HuH-7.5 (cell line): ENCODE results near the gene PBRM1.
"Not testable (repeated sequence)": the region's sequence is repeated elsewhere in the genome, so short reads cannot be mapped to it uniquely, and the experiment has no call there.

Source experiments
- DNase-seq: peaks from one replicate; pipeline ENCODE4 v3.0.0; 2011; ENCODE audit warnings: low spot score

PBRM1 gene

DNA sequence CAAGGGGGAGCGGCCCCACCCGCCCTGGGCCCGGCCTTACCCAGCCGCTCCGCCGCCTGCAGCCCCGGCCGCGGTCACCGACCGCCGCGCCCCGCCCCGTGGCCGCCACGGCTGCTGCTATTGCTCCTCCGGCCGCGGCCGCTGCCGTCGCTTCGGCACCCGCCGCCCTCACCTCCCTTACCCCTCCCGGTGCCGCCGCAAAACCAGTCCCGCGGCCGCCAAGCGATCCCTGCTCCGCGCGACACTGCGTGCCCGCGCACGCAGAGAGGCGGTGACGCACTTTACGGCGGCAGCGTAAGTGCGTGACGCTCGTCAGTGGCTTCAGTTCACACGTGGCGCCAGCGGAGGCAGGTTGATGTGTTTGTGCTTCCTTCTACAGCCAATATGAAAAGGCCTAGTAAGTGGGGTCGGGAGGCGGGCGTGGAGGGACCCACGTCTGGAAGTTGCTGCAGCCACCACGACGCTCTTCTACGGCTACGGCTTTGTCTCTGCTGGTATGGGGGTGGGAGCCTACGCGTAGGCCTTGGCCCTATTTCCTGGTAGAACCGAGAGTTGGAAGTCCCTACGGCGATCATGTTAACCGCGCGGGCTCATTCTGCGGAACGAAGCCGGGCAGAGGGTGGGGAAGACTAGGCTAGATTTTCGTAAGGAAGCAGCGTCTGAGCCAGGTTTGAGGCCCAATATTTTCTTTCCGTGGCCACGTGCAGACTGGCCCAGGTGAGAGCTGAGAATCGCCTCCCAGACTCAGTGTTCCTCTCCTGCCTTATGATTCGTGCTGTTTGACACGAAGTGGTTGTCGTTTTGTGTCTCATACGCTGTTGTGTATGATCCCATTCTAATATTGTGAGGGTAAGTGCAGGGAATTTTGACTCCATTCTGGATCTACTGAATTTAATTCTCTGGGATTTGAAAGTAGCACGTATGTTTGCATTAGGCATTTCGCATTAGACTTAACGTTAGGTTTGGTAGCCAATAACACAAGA lies at the start of gene PBRM1, which contains the start of gene GNL3:
PBRM1 (minus strand) TSS at position 205 of the 983 bp plus-strand sequence.
GNL3 (plus strand) TSS at position 324 of the 983 bp plus-strand sequence; CDS start at position 385, 61 bp downstream.
- peak; percentile 68 for DNase-seq

DNA sequence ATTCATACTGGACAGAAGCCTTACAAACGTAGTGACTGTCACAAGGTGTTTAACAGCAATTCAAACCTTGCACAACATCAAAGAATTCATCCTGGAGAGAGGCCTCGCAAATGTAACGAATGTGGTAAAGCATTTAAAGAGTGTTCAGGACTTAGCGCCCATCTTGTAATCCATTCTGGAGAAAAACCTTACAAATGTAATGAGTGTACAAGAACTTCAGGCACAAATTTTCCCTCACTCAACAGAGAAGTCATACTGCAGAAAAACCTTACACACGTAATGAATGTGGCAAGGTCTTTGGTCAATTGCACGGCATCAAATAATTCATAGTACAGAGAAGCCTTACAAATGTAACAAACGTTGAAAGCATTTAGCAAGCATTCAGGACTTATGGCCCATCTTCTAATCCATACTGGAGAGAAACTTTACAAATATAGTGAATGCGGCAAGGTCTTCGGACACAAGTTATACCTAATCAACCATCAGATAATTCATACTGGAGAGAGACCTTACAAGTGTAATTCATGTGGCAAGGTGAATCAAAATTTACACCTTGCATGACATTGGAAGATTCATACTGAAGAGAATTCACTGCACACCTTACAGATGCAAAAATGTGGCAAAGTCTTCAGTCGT lies 47.7 kb upstream of the PBRM1 start:
- no peak for DNase-seq

DNA sequence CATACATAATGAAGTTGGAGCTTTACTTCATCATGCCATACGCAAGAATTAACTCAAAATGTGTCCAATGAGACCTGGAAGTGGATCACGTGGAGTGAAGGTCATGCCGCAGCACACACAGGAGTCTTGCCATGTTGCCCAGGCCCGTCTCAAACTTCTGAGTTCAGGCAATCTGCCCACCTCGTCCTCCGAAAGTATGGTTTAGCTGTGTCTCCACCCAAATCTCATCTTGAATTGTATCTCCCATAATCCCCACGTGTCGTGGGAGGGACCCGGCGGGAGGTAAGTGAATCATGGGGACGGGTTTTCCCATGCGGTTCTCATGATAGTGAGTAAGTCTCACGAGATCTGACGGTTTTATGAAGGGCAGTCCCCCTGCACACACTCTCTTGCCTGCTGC lies 45.9 kb upstream of the PBRM1 start:
- DNase-seq, result no peak

DNA sequence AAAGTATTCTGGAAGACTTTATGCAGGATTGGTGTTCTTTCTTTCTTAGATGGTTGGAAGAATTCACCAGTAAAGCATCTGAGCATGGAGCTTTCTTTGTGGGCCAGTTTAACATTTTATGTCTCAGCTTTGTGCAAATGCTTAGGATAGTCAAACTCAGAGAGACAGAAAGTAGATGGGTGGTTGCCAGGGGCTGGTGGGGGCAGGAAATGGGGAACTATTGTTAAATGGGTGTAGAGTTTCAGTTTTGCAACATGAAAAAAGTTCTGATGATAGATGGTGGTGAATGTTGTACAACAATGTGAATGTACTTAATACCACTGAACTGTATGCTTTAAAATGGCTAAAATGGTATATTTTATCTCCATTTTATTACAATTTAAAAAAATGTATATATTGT lies 45.0 kb upstream of the PBRM1 start:
- DNase-seq, result no peak

DNA sequence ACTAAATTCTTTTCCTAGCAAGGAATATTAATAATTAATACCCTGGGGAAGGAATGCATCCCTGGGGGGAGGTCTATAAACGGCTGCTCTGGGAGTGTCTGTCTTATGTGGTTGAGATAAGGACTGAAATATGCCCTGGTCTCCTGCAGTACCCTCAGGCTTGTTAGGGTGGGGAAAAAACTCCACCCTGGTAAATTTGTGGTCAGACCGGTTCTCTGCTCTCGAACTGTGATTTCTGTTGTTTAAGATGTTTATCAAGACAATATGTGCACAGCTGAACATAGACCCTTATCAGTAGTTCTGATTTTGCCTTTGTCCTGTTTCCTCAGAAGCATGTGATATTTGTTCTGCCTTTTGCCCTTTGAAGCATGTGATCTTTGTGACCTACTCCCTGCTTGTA lies 43.0 kb upstream of the PBRM1 start:
- not testable (repeated sequence) for DNase-seq

DNA sequence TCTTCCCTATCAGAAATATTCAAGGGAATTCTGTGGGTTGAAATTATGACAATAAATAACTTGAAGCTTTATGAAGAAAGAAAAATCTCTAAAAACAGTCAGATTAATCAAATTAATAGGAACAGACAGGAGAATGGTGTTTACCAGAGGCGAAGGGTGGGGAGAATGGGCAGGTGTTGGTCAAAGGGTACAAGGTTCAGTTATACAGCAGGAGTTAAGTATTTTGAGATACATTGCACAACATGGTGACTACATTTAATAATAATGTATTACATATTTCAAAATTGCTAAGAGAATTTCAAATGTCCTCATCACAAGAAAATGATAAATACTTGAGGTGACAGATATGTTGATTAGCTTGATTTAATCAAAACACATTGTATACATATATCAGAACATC lies 38.8 kb upstream of the PBRM1 start:
- DNase-seq, result no peak

DNA sequence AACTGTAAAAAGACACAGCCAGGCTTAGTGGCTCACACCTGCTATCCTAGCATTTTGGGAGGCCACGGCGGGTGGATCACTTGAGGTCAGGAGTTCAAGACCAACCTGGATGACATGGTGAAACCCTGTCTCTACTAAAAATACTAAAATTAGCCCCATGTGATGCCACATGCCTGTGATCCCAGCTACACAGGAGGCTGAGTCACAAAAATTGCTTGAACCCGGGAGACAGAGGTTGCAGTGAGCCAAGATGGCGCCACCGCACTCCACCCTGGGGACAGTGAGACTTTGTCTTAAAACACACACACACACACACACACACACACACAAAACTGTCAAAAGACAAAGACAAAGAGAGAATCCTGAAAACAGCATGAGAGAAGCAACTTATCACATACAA lies 38.2 kb upstream of the PBRM1 start:
- no peak for DNase-seq

DNA sequence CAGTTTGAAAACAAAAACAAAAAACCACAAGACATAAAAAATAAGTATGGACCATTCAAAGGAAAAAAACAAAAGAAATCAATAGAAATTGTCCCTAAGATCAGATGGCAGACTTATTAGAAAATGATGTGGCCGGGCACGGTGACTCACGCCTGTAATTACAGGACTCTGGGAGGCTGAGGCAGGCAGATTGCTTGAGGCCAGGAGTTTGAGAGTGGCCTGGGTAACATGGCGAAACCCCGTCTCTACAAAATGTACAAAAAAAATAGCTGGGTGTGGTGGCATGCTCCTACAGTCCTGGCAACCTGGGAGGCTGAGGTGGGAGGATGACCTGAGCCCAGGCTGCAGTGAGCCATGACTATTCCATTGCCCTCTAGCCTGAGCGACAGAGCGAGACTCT lies 36.8 kb upstream of the PBRM1 start:
- no peak for DNase-seq

DNA sequence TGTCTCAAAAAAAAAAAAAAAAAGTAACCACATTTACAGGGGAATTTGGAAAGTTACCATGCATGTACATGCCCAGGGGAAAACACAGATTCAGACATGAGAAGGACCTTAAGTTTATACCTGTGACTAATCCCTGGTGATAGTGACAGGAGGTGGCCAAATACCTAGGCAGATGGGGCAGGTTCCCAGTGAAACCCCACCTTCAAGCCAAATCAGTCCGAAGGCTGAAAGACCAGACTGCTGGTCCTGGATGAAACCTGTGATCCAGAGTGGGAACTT lies 36.0 kb upstream of the PBRM1 start:
- DNase-seq, result no peak

DNA sequence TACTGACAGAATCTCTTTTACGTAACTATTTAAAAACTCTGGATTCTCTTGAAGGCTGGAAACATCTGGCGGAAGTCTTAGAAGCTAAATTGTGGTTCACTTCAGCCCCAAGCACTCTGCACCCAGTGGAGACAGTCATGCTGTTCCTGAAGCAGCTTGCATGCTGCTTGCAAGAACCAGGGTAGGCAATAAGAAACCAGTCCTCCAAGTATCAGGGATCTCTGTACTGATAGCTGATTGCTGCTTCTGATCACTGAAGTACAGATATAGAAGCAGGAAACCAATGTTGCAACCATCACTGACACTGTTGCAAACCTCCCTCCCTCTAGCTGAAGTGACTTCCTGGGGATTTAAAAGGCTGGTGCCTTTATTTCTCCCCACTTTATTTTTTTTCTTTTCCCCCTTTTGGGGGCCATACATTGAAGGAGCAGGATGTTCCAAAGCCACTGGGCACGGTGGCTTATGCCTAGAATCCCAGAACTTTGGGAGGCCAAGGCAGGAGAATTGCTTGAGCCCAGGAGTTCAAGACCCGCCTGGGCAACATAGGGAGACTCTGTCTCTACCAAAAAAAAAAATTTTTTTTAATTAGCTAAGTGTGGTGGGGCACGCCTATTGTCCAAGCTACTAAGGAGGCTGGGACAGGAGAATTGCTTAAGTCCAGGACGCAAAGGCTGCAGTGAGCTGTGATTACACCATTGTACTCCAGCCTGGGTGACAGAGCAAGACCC lies 35.5 kb upstream of the PBRM1 start:
- no peak for DNase-seq

DNA sequence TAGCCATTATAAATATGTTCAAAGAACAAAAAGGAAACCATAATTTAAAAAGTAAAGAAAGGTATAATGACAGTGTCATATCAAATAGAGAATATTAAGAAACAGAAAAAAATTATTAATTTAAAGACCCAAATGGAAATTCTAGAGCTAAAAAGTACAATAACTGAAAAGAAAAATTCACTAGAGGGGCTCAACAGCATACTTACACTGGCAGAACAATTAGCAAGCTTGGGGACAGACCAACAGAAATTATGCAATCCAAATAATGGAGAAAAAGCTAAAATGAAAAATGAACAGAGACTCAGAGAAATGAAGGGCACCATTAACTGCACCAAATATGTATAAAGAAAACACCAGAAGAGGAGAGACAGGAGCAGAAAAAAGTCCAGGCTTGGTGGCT lies 33.9 kb upstream of the PBRM1 start:
- no peak for DNase-seq

DNA sequence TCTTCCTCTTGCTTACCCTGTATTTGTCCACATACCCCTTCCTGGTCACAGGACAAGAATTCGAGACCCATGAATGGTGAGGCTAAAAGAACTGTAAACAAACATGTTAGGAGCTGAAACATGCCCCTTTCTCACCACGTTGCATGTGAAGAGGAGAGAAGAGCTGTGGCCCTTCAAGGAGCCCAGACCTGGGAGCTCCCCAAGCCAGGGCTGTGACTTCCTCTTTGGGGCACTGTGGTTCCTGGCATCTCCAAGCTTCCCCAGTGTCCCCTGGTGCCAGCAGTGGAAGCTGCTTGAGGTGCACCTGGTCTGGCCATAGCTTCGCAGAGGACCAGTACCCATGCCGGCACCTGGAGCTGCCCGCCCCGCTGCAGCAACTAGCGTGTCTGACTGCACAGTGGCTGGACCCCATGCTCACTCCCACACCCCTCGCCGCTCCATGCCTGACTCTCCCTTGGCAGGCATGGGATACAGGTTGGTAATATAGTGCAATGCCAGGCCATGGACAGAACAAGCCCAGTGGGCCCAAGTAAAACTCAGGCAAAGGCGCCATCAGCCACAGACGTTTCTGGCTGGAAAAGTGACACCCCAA lies 30.1 kb upstream of the PBRM1 start:
- no peak for DNase-seq

DNA sequence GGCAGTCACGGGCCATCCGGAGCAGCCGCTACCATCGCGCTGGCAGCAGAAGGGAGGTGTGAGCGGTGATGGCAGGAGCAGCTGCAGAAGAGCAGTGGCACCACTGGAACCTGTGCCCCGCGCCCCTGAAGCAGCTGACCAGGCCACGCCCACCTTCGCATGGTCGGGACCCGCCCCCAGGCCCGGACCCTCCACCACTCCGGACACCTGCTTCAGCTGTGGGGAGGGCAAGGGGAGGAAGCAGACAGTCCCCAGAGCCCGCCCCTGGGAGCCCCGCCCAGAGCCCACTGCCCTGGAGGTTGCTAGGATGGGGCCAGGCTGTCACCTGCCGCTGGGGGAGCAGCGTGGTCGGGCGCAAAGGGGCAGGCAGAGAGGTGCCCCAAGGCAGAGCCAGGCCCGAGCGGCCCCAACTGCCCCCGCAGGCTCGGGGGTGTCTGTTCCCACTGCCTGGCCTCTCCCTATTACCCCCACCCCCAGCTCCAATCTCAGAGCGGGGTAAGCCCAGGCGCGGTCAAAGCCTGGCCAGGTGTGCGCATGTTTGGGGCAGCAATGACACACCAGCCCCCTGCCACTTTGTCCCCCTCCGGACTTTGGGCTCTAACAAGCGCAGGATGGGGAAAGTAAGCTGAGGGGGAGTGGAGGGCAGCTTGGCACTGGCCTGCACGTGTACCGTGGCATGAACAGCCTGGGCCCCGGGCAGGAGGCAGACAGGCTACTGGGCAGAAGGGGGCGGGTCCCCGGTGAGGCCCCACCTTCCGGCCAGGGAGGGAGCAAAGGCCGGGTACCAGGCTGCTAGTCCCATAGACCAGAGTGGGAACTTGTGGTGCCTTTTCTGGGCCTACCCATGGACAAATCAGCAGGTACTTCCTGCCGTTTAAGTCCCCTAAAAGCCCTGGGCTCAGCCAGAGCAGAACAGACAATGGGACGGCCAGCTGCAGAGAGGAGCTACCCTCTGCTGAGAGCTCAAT lies 28.9 kb upstream of the PBRM1 start:
- no peak for DNase-seq

DNA sequence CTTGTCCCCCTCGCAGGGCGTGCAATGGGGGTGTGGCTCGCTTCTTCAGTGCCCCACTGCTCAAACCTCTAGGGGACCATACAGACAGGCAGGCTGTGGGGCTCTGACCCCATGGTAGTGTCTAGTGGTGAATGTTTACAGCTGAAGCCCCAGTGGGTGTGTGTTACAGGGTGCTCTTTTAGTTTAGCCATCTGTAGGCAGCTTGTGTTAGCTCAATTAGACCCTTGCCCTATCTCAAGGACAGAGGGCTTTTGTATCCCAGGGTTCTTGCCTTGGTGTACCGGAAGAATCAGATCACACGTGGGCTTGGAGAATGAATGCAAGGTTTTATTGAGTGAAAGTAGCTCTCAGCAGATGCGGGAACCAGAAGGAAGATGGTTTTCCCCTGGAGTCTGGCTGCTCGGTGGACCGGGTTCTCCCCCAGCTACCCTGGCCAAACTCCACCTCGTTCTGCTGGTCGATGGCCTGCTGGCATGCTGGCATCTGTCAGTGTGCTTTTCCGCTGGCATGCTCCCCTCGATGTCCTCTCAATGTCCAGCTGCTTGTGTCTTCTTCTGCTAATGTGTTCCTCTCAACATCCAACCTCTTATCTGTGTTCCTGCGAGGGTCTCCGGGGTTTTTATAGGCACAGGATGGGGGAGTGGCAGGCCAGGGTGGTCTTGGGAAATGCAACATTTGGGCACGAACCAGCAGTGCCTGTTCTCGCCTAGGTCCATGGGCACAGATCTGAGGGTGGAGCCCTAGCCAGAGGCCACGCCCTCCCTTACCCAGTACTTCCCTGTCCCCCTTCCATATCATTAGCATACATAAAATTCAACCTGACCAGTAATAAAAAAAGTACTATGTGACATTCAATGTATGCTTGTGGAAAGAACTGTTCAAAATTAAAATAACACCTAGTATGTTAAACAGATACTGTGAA lies 26.8 kb upstream of the PBRM1 start:
- no peak for DNase-seq

DNA sequence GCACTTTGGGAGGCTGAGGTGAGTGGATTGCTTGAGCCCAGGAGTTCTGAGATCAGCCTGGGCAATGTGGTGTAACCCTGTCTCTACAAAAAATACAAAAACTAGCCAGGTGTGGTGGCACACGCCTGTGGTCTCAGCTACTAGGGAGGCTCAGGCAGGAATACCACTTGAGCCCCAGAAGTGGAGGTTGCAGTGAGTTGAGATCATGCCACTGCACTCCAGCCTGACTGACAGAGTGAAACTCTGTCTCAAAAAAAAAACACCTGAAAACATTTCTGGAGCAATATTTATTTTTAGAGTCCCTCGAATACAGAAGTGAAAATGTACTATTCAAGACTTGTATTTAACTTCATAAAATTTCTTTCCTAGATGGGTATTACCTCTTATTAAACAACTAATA lies 24.8 kb upstream of the PBRM1 start:
- no peak for DNase-seq

DNA sequence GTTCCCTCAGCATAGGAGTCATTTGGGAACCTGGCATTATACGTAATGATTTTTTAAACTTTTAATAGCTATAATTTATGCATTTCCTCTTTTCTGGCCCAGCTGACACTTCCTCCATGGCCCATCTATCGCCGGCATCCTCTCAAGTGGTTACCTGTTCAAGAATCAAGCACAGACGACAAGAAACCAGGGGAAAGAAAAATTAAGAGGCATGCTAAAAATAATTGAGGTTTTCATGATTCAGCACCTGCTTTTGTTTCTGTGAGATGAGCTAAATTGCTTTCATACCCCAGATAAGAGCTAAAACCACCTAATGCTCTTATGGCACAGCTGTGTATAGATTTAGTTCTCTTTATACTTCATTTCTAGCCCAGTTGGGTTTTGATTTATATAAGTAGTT lies 21.9 kb upstream of the PBRM1 start:
- DNase-seq, result no peak

DNA sequence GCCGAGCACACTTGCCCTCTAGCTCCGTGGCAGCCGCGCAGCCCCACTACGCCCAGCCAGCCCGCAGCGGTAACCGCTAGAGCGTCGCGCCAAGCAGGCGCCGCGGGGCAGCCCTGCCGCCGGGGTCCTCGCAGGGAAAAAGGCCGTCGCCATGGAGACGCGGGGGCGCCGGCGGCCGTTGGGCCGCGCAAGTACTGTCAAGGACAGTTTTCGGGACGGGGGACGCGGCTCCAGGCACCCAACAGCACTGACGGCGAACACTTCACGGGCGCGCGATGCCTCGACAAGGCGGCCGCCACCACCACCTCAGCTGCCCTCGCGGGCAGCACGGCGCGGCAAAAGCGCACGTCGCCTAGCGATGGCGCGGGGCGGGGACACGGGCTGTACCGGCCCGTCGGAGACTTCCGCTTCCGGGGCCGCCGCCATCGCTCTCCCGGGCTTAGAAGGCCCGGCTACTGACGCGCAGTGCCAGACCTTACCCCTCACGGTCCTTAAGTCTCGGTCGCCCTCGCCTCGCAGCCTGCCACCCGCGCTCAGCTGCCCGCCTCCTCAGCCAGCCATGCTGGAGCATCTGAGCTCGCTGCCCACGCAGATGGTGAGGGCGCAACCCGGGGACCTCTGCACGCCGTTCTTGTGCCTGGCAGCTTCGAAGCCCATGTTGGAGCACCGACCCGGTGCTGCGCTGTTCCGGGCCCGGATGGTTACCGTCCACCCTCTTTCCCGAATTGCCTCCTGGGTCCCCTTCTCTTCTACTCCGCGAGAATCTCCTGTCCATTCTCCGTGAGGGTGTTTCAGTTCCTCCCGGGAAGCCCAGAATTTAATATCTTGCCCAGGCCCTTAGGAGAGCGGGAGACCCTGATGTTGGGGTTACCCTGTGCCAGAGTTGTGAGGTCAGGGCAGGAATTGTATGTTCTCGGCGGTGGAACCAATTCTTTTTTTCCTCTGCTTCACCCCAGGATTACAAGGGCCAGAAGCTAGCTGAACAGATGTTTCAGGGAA lies 20.3 kb upstream of the PBRM1 start, which contains the start of the genes GLT8D1 and SPCS1:
GLT8D1 (minus strand) TSS at position 104 of the 999 bp plus-strand sequence. CDS start 5,331 bp downstream, outside the sequence.
SPCS1 (plus strand) TSS at position 419 of the 999 bp plus-strand sequence; CDS start at position 560, 141 bp downstream.
- DNase-seq, result peak; percentile 66

DNA sequence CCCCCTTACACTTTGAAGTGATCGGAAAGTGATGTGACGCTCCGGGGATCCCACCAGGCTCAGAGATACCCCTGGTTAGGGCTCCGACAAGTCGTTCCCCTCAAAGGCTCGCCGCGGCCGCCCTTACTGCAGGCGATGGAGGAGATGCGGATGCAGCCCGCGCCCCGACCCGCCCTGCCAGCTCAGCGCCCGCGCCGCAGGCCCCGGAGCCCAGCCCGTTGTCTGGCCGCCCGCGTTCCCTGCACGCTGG lies 19.6 kb upstream of the PBRM1 start:
- no peak for DNase-seq
